ENCODE results near the gene ARSK. TPM values are rescaled to one million over a fixed set of nuclear protein-coding genes. Genes with fewer than 3 reads are reported as not detected.

The ARSK gene
- total RNA-seq, 1 experiment from 2014 or later: 13.4 TPM

DNA sequence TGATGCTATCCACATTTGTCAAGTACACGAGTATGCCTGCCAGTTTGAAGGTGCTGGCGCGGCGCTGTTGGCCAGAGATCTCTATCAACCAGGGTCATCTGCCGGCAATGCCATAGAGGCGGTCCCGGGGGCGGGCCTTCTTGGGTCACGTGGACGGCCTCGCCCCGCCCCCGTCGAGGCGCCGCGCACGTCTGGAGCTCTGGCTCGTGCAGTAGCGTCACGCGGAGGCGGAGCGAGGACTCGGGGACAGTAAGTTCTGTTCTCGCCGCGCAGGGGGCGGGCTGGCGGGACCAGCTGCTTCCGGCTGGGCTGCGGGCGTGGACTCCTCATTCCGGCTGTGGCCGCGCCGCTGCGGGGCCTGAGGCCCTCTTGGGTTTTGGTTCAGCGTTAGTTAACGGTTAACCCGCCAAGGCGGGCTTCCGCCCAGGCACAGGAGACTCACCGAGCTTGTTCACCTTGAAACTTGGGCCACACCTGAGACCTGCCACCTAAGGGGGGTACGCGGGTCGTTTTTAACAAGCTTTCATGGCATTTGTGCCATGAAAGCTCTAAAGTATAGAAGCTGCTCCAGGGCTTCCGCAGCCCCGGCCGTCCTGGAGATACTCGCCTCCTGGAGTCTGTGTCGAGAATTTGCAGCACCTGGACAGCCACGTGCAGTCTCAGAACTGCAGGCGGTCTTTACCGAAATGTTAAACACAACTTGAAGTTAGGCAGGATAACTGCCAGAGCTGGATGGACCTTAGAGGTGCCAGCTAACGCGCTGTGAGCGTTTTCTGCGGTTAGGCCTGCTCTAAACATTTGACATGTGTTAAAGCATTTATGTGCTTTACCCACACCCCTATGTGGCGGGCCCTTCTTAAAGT lies 91.9 kb downstream of the ARSK start, which contains the start of gene RFESD:
Gene RFESD (plus strand): TSS at position 209 of the 863 bp plus-strand sequence. CDS start 5,495 bp downstream, outside the sequence.
- peak; percentile 98 for DNase-seq (ENCODE audit: low read depth)

GRCh38 chr5:95647886-95648860 lies 93.3 kb downstream of the ARSK start:
- peak; percentile 35 for DNase-seq (ENCODE audit: low read depth)

DNA sequence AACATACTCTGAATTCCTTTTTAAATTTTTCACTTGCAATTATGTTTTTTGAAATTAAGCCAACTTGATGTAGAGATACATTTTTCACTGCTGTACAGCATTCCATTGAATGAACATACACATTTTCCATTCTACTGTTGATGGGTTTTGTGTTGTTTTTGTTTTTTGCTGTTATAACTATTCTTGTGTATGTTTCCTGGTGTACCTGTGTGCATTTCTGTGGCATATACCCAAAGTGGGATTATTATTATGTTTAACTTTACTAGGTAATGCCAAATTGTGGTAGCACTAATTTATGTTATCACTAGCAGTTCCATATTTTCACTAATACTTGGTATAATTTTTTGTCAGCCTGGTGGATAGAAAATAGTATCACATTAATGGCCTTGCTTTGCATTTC lies 94.4 kb downstream of the ARSK start:
- DNase-seq (ENCODE audit: low read depth): no peak

DNA sequence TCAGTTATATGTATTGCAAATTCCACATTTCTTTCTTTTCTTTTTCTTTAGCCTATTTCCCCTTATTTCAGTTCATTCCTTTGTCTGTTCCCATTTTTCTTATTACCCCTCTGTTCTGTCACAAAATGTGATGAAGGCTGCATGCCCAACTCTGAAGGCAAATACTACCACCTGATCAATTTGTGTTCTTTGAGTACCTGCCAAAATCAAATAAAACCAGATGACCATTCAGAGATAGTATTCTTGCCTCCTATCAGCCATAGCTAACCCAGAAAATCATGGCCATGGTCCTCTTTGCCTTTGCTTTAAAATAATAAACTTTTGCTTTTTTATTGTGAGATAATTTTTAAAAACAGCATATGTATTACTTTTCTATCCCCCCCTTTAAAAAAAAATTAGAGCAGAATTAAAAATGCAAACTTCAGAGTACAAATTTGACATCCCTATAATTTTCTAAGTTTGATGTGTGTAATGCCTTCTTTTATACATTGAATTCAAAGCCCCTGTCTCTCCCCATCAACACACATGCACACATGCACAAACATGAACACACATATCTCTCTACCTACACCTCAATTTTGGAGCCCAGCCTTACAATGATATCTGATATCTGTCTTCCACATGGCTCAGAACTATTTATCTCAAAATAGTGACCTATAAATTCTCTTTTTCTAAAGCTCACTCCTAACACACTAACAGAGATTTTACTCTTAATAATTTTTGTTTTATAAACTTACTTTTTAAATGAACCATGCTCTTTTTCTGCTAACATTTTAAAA lies 95.1 kb downstream of the ARSK start:
- DNase-seq (ENCODE audit: low read depth): no peak

DNA sequence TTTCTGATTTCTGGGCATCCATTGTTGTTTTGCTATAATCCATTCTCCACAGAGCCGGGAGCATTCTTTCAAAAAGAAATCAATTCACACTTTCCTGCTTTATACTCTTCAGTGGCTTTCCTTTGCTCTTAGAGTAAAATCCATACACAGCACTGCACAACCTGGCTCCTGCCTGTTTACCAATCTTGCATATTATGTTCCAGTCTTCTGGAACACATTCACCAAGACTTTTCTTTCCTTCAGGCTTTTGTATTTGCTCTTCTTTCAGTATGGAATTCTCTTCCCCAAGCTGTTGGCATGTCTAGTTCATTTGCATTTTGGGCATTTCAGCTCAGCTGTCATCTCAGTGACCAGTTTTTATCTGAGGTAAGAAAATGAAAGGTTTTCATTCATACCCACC lies 97.9 kb downstream of the ARSK start:
- no peak for DNase-seq (ENCODE audit: low read depth)

- no peak for DNase-seq (ENCODE audit: low read depth)
Measured at GRCh38 chr5:95654196-95654595, 99.3 kb downstream of the ARSK start.

Other genes starting within 250 kb of the ARSK start
- gene FAM81B, start 163.7 kb upstream of the ARSK start, total RNA-seq (2014; rRNA removed; shearing (Covaris generic)): 0.54 TPM in 1 of 2 replicates, not detected in the other
- 36.8 and 44.8 TPM in 2 replicates for gene SKIC3, start 124 bp upstream of the ARSK start, total RNA-seq (2014; rRNA removed; shearing (Covaris generic))
- gene GPR150, start 65.0 kb downstream of the ARSK start, total RNA-seq (2014; rRNA removed; shearing (Covaris generic)): 0.34 and 2.4 TPM in 2 replicates
- 1.6 and 1.7 TPM in 2 replicates for gene RFESD, start 91.7 kb downstream of the ARSK start, total RNA-seq (2014; rRNA removed; shearing (Covaris generic))
- 0.54 and 1.3 TPM in 2 replicates for gene SPATA9, start 127.9 kb downstream of the ARSK start, total RNA-seq (2014; rRNA removed; shearing (Covaris generic))
- 192 and 286 TPM in 2 replicates for gene RHOBTB3, start 176.2 kb downstream of the ARSK start, total RNA-seq (2014; rRNA removed; shearing (Covaris generic))